GM21390 (cell line): ENCODE data around the gene TTC7B.

Source experiments
- ATAC-seq: cut with Tn5 transposase; IDR thresholded peaks from one replicate; pipeline ENCODE4 v1.9.1; 2021; ENCODE audit not compliant: unreplicated experiment

Gene TTC7B

DNA sequence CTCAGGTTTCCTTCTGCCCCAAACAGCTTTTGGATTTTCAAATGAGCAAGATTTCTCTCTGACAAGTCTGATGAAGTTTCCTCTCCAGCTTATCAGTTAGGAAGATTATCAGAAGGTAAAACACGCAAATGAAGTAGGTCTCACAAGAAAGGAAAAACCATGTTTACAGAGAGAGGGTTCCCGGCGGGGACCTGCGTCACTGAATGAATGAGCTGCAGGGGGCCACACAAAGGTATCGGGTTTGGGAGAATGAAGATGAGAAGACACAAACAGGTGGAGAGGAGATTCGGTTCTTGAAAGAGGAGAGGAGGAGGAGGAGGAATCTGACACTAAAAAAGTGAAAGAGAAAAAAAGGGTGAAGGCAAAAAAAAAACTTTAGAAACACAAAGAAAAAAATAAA is 210.8 kb downstream of the TTC7B start:
- no peak for ATAC-seq

DNA sequence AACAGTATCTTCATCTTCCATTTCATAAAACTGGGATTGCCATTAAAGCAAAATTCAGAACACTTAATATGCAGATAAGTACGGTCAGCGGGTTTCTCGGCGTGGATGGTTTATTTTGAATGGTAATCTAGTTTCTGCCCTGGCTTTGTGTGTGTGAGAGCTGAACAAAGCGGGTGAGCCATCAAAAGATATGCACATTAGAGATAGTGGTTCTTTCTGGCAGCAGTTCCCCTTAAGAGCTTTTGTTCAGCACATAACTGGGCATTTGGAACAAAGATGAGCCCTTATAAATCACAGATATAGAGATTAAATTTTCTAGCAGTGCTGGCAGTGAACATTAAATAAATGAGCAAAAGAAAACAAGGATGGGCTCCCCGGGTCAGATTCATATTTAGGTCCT is 211.9 kb downstream of the TTC7B start:
- ATAC-seq = no peak

DNA sequence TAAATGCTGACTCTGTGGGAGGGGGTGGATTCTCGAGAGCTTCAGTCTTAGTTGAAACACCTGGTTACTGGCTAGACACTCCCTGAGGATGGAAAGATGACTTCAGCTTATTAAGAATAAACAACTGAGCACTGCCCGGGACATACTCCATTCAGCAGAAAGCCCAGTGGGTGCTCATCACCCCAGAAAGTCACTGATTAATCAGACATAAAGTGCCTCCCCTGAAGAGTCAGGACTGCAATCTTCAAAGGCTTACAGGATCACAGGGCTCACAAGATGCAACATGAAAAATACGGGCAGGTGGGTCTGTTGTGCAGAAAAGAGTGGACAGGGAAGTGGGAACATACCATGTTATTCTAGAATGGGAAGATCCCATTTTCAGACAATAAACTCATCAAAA is 212.4 kb downstream of the TTC7B start:
- no peak for ATAC-seq

DNA sequence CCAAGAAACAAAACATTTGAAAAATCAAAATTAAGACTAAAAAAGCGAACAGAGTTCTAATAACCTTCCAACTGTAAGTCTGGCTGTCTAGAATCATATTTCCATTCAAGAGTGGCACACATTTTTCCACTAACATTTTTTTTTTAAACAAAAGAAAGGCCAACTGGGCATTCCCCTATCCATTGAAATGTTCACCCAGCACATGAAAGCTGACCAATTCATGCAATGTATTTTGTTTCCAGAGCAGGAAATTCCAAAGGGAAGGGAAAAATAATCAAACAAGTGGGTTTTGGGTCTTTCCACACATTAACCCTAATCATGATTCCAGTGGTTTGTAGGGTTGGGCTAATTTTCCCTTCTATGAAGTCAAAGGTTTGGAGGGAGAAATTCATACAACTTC is 212.9 kb downstream of the TTC7B start:
- no peak for ATAC-seq

DNA sequence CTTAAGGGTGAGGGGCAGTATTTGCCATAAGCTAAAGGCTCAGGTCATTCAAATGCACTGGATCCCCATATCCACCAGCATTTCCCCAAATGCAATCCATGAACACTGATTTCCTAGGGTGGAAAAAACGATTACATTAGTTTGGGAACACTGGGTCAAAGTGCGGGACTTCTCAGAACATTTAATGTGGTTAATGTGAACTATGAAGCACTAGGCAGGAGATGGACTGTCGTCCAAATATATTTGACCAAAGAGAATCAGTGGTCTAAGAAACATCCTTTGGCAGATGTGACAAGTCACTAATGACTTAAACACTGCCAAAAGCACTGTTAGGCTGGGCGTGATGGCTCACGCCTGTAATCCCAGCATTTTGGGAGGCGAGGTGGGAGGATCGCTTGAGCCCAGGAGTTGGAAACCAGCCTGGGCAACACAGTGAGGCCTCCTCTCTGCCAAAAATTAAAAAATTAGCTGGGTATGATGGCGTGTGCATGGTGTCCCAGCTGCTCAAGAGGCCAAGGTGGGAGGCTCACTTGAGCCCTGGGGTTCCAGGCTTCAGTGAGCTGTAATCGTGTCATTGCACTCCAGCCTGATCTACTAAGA is 214.0 kb downstream of the TTC7B start:
- ATAC-seq = no peak

DNA sequence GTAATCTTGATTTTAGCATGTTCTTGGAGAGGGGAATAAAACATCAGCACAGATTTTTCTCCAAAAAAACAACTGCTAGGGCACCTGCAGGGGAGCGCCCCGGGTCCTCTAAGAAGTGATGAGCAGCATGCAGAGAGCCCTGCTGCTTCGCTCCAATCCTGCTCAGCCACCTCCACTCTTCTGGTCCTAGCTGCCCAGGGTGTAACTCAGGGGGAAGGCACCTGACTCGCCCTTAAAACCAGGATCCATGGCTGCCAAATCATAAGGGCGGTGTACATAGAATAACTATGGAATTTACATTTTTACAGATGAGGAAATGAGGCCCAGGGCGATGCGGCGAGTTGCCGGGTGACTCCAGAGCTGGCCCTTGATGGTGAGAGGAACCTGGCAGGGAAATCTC is 214.7 kb downstream of the TTC7B start:
- ATAC-seq = no peak

DNA sequence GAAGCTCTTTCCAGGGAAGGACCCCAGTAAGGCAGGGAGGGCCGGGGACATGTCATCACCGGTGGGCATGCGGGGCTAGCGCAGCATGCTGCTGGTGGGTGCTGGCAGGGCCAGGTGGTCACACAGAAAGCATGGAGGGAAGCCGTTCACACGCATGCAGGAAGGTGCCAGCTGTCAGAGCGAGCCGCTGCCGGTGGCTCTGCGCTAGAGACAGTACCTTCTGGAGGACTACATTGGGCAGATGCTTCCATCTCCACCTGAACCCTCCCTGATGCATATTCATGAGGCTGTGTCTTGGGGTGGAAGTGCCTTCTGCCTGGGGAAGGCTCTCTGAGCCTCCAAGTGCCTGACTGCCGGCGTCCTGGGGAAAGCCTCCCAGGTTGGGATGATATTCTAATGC is 215.6 kb downstream of the TTC7B start:
- no peak for ATAC-seq

DNA sequence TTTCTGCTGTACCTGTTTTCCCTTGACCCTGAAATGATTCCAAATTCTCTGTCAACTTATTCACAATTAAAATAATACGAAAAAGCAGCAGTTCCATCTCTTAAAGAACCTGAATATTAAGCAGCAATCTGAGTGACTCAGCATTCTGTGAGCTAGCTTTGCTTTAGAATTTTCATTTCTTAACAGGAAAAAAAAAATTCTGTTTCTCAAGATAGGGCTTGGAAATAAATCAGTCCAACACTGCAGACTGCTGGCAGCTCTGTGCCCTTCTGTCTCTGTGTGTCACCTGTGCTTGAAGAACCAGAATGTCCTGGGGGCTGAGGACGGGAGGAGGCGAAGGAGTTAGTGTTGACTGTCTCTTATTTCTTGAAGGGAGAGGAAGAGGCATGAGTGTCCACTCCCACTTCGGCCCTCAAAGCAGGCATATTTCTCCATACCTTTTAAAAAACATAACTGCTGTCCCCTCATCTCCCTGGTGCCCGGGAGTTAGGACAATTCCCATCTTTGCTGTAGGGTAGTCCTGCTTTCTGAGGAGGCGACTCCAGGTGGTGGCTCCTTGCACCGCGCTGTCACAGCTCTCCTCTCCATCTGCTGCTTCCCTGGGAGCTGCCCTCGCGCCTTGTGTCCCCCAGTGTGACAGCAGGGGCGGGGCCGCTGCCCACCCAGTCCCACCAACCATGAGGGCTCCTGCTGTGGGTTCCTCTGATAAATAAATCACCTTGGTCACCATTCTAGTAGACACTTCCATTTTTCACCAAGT is 216.3 kb downstream of the TTC7B start:
- no peak for ATAC-seq

DNA sequence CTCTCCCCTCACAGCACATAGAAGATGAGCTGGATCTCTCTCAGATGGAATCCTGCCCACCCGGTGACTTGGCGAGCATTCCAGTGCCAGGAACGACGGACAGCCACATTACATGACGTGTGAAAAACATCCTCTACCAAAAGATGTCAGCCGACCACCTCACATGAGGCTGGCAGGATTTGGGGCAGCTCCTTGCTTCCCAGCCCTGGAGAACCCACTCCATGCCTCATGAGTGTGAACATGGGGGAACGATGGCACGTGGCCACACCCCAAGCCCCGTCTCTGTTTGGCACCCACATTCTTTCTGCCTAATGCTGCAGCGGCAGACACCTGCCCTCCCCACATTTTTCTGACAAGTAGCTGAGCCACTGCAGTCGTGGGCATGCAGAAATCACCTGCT is 216.9 kb downstream of the TTC7B start:
- no peak for ATAC-seq

DNA sequence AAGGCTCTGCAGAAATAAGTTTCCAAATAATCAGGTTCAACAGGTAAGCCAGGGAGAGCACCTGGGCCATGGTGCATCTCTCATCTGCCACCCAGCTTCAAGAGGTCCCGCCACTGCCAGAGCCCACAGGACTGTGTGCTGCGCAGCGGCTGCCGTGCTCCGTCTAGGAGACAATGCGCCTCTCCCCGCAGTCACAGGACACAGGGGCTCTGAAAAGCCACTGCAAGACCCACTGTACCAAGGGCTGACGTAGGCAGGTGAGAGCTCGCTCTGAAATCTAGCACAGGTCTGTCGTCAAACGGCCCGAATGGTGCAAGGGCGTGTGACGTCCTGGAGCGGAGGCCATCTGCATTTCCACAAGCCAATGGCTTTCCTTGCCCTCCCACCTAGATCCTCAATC is 218.3 kb downstream of the TTC7B start:
- ATAC-seq = no peak

DNA sequence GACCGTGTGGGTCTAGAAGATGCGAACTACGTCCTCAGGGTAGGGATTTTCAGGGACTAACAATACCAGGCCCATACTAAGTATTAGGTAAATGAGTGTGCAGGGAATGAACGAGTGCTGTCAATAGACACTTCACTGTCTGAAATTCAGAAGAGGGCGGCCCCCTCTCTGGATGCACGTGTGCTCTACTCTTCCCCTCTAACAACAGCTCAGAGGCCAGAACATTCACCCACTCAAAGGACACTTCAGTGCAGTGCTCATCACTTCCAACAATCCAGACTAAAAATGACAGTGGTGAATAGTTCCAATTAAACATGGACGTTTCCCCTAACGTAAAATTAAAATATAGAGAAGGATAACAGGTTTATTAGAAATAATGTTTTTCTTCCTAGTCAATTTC is 219.5 kb downstream of the TTC7B start:
- ATAC-seq = no peak

DNA sequence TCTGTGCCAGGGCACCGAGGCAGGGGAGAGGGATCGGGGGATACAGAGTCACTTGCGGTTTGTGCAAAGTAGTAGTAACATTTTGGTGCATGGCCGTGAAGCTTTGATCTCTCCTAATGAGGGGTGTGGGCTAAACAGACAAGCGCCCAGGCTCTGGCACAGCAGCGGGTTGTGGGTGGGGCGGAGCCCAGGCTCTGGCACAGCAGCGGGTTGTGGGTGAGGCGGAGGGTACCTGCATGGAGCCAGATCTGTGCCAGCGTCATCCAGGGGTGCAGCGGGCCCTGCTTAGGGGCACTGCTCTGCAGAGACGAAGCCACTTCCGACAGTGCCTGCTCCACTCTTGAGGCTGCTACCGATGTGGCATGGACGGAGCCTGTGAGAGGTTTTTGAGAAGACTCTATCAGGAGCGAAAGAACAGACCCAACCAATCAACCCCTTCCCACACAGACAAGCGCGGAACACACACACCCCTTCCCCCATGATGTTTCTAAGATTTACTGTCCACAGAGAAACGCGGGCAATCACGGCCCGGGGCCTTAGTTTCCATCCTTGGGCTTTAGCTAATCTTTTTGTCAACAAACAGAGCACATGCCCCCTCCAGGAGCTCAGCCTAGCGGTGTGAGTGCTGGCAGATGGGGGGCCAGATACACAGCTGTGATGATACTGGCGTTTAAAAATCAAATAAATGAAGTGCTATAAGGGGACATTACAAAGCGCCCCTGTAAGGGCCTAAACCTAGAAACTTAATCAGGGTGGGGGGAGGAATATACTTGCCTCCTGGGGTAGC is 222.8 kb downstream of the TTC7B start:
- no peak for ATAC-seq

DNA sequence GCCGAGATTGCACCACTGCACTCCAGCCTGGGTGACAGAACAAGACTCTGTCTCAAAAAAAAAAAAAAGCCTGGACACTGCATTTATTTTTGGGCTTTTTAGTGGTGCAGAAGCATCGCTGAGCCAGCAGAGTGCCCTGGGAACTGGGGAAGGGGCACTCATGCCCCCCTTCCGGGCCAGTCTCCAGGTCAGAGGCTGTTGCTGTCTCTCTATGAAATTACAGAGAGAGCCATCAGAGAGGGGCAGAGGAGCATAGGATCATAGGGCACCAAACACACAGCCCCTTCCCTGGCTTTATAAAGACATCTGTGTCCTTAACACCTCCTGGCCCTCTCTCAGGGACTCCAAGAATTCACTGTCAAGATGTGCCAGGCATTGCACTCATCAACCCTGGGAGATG is 223.6 kb downstream of the TTC7B start:
- ATAC-seq = no peak

DNA sequence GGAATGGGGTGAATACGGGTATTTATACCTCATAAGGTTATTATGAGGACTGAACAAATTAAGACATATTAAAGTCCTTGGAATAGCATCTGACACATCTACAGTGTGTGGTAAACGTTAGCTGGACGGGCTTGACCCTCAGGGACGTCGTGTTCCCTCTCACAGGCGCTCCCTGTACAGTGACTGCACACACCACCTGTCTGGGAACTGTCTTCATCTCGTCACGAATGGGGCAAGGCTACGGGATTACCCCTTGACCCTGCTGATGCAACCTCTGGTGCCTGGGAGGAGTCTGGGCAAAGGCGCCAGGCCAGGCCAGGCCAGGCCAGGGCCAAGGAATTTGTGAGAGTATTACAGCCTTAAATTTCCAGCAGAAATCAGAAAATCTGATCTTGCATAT is 228.3 kb downstream of the TTC7B start:
- ATAC-seq = no peak

DNA sequence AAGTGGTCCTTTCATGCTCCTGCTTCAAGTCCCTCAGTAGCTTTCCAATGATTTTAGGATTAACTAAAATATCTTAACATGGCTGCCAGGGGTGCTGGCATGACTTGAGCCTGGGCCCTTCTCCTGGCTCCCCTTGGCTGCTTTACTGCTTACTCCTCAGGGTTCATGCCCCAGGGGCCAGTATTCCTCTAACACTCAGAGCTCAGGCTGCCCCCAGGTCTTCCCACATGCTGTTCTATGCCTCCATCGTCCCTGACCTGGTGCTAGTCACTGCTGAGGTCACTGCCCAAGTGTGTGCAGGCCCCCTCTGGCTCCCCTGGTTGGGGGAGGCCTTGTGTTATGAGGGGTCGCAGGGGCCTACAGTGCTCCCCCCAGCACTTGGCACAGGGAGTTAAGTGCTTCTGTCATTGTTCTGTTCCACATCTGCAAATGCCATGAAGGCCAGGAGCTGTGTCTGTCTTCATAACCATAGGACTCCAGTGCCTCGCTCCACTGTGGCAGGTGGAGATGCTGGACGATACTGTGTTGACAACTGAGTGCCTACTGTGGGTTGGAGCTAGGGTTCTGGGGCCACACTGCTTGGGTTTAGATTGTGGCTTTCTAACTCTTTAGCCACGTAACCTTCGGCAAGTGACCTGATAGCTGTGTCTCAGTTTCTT is 228.8 kb downstream of the TTC7B start:
- no peak for ATAC-seq

DNA sequence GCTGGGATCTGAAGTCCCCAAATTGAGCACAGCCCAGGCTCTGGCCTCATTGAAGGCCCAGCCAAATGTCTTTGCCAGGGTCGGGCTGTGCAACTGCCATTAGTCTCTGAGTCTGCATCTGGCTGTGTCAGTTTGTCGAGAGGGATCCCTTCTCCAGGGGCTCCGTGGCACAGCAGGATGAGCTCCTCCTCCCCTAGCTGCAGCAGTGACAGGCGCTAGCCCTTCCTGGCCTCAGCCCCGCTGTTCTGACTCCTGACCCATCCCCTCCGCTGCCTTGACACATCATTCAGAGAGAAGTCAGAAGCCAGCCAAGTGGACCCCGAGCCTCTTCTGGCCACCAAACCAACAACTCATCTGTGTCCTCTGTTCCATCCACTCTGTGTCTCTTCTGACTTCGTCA is 231.1 kb downstream of the TTC7B start:
- ATAC-seq = no peak

DNA sequence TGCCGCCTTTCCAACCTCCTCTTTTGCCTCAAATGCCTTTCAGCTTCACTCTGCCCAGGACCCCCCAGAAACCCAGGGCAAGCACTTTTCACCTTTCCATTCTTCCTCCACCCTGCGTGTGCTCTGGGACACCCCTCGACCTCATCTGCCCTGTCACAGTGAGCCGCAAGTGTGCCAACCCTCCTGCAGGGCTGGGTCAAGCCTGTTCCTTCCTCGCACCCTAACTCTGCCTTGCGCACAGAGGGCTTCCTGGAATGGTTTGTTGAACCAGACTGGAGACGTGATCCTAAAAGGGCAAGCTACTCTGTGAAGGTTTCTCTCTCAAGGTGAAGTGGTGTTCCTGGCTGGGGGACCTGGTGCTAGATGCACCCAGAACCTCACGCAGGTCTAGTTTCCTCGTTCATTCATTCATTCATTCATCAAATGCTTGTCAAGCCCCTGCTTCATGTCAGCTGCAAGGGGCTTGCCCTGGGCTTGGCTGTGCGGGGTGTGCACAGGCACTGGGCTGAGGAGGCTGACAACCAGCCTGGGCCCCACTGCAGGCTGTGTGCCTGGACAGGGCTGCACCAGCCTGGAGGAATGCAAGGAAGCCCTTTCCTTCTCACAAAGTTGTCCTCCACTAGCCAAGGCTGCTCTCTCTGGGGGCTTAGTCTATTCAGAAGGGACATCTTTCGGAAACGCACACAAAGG is 232.2 kb downstream of the TTC7B start:
- ATAC-seq = no peak

DNA sequence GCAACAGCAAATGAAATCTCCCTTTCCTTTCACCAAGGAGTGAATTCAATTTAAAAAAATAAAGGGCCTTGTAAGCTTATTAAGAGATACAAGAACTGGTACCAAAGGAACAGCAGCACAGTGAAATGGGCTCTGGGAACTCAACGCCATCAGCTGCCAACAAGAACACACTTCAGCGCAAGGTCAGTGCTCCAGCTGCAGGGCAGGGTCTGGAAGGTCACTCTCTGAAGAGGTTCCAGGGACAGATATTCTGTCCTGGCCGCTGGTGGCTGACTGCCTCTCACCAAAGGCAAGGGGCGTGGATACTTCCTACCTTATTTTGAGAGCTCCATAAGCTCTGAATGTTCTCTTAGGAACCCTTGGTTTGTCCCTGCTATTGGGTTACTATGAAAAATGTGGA is 232.8 kb downstream of the TTC7B start:
- ATAC-seq = no peak

DNA sequence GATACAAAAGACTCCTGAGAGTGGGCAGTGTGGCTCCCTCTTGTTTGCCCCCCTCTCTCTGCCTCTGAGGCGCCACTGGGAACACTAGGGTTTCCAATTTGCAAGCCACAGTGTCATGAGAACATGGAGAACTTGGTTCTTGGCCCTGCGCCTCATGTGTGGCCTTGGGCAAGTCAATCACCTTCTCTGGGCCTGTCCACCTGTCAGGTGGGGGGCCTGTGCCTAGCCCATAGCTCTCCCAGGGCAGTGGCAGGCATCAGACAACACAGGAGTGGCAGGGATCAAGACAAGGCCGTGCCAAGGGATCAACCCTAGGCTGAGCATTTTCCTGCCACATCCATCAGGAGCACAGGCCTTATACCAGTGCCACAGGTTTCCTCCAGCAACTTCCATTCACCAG is 234.1 kb downstream of the TTC7B start:
- no peak for ATAC-seq

DNA sequence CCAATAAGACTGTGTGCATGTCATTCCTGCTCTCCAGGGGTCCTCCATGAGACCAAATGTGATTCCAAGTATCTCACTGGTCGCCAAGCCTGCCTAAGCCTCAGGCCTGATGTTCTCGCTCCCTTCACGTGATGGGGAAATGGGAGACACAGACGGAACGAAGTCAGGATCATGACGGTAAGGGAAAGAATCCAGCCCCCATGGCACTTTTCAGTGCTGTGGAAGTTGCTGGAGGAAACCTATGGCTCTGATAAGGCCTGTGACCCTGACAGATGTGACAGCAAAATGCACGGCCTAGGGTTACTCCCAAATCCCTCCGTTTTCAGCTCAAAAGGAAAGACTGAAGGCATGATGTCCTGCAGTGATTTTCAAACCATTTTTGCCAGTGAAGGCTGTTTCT is 234.5 kb downstream of the TTC7B start:
- no peak for ATAC-seq
